NCI-H2196 treated with DMSO at 0.1 percent for 48 hours (cell line): ENCODE data around the gene ATPAF1.
"Not testable (repeated sequence)": the region's sequence is repeated elsewhere in the genome, so short reads cannot be mapped to it uniquely, and the experiment has no call there.

Source experiments
- DNase-seq: peaks from one replicate; lab custom pipeline; 2025; ENCODE audit not compliant: unreplicated experiment; lab: John Stamatoyannopoulos, UW

The ATPAF1 gene

DNA sequence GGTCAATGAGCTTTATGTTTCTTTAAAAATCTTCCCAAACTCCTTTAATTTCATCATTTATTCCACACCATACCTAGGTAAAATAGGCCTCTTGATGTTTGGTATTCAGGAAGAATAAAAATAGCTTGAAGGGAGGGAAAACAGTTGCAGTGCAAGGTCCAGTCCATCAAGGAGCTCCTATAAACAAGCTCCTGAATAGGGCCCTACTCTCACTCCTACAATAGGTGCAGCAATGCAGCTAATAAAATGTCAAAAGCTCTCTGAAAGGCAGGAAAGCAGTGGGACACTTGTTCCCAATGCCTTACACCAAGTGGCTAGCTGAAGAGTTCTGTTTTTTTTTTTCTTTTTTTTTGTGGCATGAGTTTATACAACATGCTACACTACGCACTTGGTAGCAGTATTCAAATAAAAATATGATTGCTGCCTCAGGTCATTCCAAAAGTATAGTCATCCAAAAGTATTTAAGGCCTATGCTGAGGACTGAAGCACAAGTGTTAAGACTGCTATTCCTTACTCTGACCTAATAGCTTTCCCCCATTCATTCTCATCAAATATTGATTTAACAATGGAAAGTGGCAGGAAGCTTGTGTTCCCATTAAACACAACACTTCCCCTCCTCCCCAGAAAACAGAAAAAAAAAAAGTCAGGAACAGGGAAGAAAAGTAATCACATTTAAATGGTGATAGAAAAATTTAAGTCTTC lies 13.3 kb upstream of the ATPAF1 start:
- DNase-seq = no peak

GRCh38 chr1:46679789-46680573 lies 11.8 kb upstream of the ATPAF1 start:
- no peak for DNase-seq

GRCh38 chr1:46677339-46677738 lies 9.2 kb upstream of the ATPAF1 start:
- DNase-seq = no peak

DNA sequence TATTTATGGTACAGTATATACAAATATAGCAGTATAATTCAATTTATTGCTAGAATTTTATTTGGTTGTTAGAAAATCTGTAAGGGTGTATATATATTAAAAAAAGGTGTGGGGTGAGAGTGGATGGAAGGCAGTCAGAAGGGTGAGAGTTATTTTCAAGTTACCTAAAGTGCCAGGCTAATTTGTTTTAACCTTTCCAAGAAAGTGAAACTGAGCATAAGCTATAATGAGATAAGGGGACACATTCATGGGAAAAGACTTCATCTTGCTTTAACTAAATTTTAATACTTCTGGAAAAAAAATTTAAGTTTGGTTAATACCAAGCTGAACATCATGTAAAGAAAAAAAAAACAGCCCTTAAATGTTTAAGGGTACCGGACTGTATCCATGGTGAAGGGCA lies 8.4 kb upstream of the ATPAF1 start:
- DNase-seq = no peak

- DNase-seq = no peak
Observed at GRCh38 chr1:46675549-46676314, 7.6 kb upstream of the ATPAF1 start.

DNA sequence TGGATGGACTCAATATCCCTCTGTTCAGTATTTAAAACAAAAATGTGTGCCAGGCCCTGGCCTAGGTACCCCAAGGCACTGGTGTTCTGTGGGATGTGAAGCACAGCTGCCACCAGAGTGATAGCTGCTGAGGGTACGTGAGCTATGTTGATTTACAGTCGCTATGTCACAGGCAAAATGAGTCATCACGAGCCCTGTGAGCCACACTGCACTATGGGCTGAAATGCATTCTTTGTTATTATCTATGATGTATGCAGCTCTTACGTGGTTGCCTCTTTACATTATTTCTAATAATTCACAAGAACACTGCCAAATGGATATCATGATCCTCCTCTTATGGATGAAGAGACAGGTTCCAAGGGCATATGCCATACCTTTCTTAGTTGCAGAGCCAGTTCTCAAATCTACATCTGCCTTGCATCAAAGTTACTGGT lies 5.6 kb upstream of the ATPAF1 start:
- DNase-seq = no peak

DNA sequence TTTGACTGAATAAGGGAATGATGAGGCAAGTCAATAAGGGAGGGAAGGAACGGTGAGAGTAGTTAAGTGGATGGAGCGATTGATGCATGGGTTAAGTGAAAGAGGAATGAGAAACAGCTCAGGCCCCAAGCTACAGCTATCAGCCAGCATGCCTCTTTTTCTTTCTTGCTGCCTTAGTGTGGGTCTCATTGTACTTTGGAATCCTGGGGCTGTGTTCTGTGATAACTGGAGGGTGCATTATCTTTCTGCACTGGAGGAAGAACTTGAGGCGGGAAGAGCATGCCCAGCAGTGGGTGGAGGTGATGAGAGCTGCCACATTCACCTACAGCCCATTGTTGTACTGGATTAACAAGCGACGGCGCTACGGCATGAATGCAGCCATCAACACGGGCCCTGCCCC lies 4.5 kb upstream of the ATPAF1 start:
- DNase-seq = no peak

GRCh38 chr1:46671554-46671953 lies 3.4 kb upstream of the ATPAF1 start, which contains the start of gene TEX38:
TEX38 (plus strand) TSS chr1:46671854; CDS start chr1:46671935, 81 bp downstream.
- DNase-seq = no peak

DNA sequence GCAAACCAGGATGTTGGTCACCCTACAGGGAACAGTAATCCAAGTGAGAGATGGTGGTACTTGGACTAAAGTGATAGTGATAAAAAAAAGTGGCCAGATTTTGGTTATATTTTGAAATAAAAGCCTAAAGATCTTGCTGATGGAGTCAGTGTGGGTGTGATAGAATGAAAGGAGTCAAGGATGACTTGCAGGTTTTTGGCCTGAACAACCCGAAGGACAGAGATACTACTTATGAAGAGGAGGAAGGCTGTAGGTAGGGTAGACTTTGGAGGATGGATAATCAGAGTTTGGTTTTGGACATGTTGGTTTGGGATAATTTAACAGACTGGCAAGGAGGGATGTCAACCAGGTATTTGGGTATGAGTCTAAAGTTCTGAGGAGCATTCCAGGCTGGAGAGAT lies 2.0 kb upstream of the ATPAF1 start:
- no peak for DNase-seq

- no peak for DNase-seq
Observed at GRCh38 chr1:46665983-46666382, 2.2 kb downstream of the ATPAF1 start.

DNA sequence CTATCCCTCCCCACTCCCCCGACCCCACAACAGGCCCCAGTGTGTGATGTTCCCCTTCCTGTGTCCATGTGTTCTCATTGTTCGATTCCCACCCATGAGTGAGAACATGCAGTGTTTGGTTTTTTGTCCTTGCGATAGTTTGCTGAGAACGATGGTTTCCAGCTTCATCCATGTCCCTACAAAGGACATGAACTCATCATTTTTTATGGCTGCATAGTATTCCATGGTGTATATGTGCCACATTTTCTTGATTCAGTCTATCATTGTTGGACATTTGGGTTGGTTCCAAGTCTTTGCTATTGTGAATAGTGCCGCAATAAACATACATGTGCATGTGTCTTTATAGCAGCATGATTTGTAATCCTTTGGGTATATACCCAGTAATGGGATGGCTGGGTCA lies 5.2 kb downstream of the ATPAF1 start:
- DNase-seq = not testable (repeated sequence)

GRCh38 chr1:46660116-46660515 lies 8.0 kb downstream of the ATPAF1 start:
- not testable (repeated sequence) for DNase-seq

DNA sequence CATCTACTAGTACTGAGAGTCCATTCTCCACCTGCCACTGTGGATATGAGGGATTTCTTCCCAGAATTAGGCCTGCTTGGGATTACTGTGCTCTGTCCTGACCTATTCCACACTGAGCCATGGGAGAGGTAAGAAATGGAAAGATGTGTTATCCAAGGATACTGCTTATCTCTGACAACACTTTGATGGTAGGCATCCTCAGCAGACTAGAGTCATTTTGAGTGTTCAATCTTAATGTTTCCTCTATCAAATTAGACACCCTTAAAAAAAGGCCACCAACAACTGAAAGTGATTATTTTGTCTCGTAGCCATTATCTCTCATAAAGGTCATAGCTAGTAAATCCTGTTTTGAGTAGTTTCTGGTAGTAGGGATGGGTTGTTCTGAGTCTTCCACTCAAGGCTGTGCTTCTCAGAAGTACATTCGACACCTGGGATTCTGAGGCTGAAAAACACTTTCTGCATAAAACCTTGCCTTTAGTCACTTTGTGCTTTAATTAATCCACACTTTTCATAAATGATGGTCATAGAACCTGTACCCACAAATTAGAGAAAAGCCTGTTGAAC lies 8.8 kb downstream of the ATPAF1 start:
- DNase-seq = no peak

DNA sequence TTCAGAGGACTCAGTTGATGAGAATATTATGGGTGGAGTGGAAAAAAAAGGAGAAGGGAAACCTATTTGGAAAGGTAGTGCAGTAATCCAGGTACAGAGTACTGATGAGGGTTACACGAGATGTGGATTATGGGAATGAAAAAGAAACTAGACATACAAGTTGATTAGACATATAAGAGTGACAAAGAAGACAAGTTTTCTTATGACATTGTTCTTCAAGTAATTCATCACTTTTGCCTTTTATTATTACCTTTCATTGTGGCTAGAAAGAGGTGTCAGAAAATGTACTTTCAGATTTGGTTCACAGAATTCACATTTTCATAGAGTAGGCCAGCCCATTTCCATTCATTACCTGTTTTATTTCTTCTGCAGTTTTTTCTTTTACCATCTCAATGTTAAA lies 10.4 kb downstream of the ATPAF1 start:
- no peak for DNase-seq

GRCh38 chr1:46656643-46657042 lies 11.5 kb downstream of the ATPAF1 start:
- DNase-seq = no peak

DNA sequence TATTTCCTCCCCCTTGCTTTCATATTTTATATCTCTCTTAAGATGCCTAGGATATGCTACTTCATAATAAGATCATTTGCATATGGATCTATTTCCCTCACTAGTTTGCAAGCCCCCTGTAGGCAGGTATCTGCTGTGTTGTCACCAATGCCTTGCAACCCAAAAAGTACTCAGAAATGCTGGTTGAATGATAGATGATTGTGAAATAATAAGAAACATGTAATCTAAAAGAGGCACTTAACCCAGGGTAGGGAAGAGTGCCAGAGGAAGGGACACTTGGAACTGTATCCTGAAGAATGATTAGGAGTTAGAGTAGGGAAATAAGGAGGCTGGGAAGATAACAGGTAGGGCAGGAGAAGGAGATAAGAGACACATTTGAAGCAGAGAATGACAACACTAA lies 12.3 kb downstream of the ATPAF1 start:
- DNase-seq = no peak

GRCh38 chr1:46654698-46655097 lies 13.5 kb downstream of the ATPAF1 start:
- not testable (repeated sequence) for DNase-seq

- DNase-seq = no peak
Observed at GRCh38 chr1:46654012-46654411, 14.2 kb downstream of the ATPAF1 start.

- no peak for DNase-seq
Observed at GRCh38 chr1:46653405-46653958, 14.7 kb downstream of the ATPAF1 start.

- no peak for DNase-seq
Observed at GRCh38 chr1:46652321-46653100, 15.7 kb downstream of the ATPAF1 start.
